HG02884 (cell line): Measurements from ENCODE around the gene NPSR1.
"Not testable (repeated sequence)": the region's sequence is repeated elsewhere in the genome, so short reads cannot be mapped to it uniquely, and the experiment has no call there.

Experiments used
- ATAC-seq: cut with Tn5 transposase; IDR thresholded peaks from one replicate; pipeline ENCODE4 v1.9.1; 2021; ENCODE audit warnings: mild to moderate bottlenecking, moderate library complexity; ENCODE audit not compliant: unreplicated experiment

NPSR1 gene

GRCh38 chr7:34832020-34832419 lies 174.0 kb downstream of the NPSR1 start:
- no peak for ATAC-seq

DNA sequence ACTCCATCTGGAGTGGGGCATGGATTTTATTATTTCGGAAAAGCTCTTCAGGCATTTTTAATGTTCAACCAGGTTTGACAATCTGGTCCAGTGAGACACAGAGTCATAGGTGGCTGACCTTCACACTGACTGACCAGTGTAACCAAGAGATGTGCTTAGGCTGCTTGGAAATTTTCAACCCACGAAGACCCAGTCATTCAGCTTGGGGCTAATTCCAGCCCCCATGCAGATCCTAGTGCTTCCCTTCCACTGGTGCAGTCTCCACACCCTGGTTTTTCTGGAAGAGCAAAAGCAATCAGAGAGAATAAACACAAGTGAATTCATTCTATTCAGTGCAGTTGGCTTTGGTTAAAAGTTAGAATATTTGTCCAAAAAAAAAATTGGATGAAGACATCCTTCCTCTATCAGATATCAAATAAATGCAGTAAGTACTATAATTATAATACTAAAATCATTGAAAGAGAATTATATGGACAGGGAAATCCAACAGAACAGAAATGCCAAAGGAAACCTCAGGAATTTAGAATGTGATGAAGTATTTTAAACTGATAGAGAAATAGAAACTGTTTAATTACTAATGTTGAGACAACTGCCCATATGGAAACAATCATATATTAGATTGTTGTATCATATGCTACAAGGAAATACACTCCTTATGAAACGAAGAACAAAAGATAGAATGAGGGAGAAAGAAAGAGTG lies 178.0 kb downstream of the NPSR1 start:
- no peak for ATAC-seq

- ATAC-seq: no peak
Observed at GRCh38 chr7:34837316-34837715, 179.3 kb downstream of the NPSR1 start.

GRCh38 chr7:34837801-34838201 lies 179.8 kb downstream of the NPSR1 start:
- ATAC-seq: no peak

- ATAC-seq: no peak
Observed at GRCh38 chr7:34838329-34838728, 180.3 kb downstream of the NPSR1 start.

DNA sequence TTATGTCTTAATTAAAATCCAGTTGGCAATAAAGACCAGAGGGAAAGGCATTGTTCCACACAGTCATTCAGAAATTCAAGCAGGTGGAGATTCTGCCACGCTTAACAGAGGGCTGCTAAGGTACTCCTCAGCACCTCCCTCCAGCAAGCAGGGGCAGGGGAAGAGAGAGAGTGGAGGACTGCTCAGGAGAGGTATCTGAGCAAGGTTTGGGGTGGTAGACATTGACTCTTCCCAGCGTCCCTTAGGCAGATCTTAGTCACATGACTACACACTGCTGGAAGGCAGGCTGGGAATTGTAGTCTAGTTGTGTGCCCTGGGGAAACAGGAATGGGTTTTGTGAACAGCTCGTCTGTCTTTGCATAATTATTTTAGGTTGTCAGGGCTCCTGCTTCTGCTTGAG lies 181.6 kb downstream of the NPSR1 start:
- ATAC-seq: no peak

- no peak for ATAC-seq
Observed at GRCh38 chr7:34840176-34840785, 182.3 kb downstream of the NPSR1 start.

DNA sequence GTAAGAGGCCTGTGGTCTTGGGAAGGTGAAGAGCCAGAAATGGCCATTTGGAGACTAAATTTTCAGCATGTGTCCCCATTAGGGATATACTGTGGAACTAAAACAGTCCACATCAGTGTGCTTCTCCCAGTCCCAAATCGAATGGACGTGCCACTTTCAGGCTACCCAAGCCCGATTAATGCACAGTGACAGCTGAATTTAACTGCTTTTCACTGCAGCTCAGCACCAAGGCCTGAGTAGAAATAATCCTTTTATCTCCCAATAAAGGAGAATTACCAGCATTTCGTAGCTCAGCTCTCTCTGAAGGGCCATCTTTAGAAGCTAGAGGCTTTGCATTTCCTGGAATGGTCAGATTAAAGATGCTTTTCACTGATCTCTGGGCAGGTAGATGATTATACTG lies 183.3 kb downstream of the NPSR1 start:
- ATAC-seq: no peak

DNA sequence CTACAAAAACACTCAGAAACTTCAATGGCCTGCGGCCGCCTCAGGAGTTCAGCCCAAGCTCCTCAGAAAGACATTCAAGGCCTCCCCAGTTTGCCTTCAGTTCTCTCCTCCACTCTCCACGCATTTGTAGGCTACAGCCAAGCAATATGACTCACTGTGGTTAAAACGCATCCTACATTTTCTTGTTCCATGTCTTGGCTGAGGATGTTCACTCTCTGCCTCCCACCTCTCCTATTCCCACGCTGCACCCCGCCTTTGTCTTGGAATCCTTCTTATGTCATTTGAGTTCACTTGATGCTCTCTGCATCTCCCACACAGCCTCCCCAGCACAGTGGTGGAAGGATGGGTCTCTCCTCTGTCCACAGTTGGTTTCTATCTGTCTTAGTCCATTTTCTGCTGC lies 184.8 kb downstream of the NPSR1 start:
- ATAC-seq: no peak

- no peak for ATAC-seq
Observed at GRCh38 chr7:34844406-34844805, 186.4 kb downstream of the NPSR1 start.

- ATAC-seq: no peak
Observed at GRCh38 chr7:34844936-34845665, 187.1 kb downstream of the NPSR1 start.

DNA sequence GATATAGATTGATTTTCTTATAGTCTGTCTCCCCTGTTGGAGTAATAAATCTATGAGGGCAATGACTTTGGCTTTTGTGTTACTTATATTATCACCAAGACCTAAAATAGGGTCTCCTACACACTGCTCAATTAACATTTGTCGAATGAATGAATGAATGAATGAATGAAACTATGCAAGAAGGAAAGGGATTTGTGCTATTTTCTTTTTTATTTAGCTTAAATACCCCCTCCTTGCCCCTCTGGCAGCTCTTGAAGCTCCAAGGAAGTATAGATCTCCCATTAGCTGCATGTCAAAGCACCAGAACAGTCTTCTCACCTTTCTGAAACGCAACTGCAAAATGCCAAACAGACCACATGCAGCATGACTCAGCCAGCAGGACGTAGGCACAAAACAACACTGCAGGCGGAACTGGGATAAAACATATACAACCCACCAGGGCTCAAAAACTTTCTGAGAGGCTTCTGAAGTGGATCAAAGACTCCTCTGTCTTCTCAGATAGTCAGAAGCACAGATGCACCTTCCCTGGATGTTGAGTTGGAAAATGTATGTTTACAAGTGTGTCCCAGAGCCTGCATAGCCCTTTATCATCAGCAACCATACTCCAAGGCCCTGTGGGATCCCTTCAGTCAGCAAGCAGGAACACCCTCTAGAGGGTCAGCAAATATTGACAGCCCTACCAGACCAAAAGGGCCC lies 187.8 kb downstream of the NPSR1 start:
- no peak for ATAC-seq

DNA sequence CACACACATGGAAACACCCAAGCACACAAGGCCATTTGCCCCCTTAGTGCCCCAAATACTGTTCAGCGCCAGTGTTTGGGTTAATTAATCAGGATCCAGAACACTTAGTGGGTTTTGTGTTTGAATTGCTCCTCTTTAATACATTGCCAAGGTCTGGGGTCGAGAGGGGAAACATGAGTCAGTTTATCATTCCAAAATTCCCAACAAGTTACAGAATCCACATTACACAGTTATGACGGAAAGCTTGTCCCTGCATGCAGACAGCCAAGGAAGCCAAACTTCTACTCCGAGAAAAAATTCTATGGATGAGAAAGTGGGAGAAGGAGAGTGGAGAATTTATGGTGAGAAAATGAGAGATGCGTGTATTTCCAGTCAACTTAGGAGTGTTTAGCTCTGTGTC lies 189.0 kb downstream of the NPSR1 start:
- ATAC-seq: no peak

- no peak for ATAC-seq
Observed at GRCh38 chr7:34848670-34849069, 190.7 kb downstream of the NPSR1 start.

- no peak for ATAC-seq
Observed at GRCh38 chr7:34849163-34849960, 191.3 kb downstream of the NPSR1 start.

- no peak for ATAC-seq
Observed at GRCh38 chr7:34849986-34850385, 192.0 kb downstream of the NPSR1 start.

GRCh38 chr7:34850681-34851080 lies 192.7 kb downstream of the NPSR1 start:
- no peak for ATAC-seq

GRCh38 chr7:34851431-34851830 lies 193.4 kb downstream of the NPSR1 start:
- ATAC-seq: no peak

DNA sequence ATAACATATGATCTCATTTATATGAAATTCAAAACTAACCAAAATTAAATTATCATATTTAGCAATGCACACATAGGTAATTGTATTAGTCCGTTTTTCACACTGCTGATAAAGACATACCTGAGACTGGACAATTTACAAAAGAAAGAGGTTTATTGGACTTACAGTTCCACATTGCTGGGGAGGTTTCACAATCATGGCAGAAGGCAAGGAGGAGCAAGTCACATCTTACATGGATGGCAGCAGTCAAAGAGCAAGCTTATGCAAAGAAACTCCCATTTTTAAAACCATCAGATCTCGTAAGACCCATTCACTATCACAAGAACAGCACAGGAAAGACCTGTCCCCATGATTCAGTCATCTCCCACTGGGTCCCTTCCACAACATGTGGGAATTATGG lies 200.4 kb downstream of the NPSR1 start:
- ATAC-seq: not testable (repeated sequence)

DNA sequence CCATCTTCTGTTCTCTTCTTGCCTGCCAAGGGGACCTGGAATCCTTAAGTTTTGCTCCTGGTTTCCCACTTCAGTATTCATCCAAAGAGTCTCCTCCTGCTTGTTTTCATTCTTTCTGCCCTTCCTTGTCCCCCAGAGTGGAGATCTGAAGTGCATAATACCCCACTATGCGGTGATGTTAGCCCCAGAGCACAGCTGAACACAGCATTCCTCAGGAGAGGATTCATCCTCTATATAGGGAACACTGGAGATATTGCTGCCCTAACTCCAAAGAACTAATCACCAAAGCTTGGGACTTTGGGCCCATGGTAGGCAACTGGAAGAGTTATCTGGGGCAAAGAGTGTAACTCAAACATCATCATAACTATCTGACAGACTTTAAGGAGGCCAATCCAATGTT lies 201.3 kb downstream of the NPSR1 start:
- ATAC-seq: not testable (repeated sequence)

DNA sequence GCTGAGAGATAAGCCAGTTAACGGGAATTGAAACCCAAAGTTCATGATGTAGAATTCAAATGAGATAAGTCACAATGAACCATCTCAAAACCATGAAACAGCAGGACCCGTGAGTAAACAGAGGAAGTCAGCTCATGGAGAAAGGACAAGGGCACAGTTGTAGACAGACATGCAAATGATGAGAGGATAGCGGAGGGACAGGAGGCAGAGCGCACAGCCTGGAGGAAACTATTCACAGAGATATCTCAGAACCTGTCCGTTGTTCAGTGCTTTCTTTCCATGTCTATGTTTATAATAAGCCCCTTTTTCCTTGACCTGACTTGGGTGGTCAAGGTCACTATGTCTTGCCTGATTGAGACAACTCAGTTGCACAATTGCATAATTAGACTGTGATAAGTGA lies 208.2 kb downstream of the NPSR1 start:
- not testable (repeated sequence) for ATAC-seq
